ENCODE measurements around the gene UGGT1. TPM values are rescaled to one million over a fixed set of nuclear protein-coding genes. Genes with fewer than 3 reads are reported as not detected.

Gene UGGT1
- 16.4 to 25.7 TPM (median 23.3 TPM) in 5 replicates for total RNA-seq (2022; extraction: Qiagen RNA extraction; ENCODE audit: low read depth)

GRCh38 chr2:128090945-128091725 lies at the start of gene UGGT1:
TSS of gene UGGT1 (plus strand) at chr2:128091200. CDS start at chr2:128091358, 158 bp downstream.

Other genes with a start within 250 kb of the UGGT1 start
- 49.8 to 59.3 TPM (median 54.4 TPM) in 5 replicates for gene POLR2D, start 233.0 kb upstream of the UGGT1 start, total RNA-seq (2022; extraction: Qiagen RNA extraction; ENCODE audit: low read depth)
- 14.3 to 19.7 TPM (median 19.0 TPM) in 5 replicates for gene AMMECR1L, start 205.2 kb upstream of the UGGT1 start, total RNA-seq (2022; extraction: Qiagen RNA extraction; ENCODE audit: low read depth)
- gene SAP130, start 63.1 kb upstream of the UGGT1 start, total RNA-seq (2022; extraction: Qiagen RNA extraction; ENCODE audit: low read depth), result 10.6 to 13.9 TPM (median 11.8 TPM) in 5 replicates
- 7.3 to 14.0 TPM (median 13.5 TPM) in 5 replicates for gene HS6ST1, start 227.7 kb downstream of the UGGT1 start, total RNA-seq (2022; extraction: Qiagen RNA extraction; ENCODE audit: low read depth)

All from A549 treated with ZK216348 at 1 μM for 4 hours (cell line).